Lower lobe of right lung (tissue), 2 donors: ENCODE measurements around the gene PPFIA4. TPM values are rescaled to one million over a fixed set of nuclear protein-coding genes. Genes with fewer than 3 reads are reported as not detected.

Experiments used
- ATAC-seq, 2 donors: fragments of 200-7000 bp; cut with Tn5 transposase; one replicate each; pipeline ENCODE4 v1.9.1; 2020 to 2022; ENCODE audit warnings: mild to moderate bottlenecking in 2 of 2, moderate library complexity in 2 of 2
- DNase-seq: peaks from one replicate; pipeline ENCODE4 v3.0.0-alpha.2; 2020
- H3K27ac ChIP-seq: fragments of 200-600 bp; one replicate; pipeline ENCODE4 v1.8.0; 2022
- H3K27me3 ChIP-seq: fragments of 200-600 bp; one replicate; pipeline ENCODE4 v1.8.0; 2022; ENCODE audit warnings: low read depth
- H3K36me3 ChIP-seq: fragments of 200-600 bp; one replicate; pipeline ENCODE4 v1.8.0; 2022; ENCODE audit warnings: mild to moderate bottlenecking
- H3K4me1 ChIP-seq: fragments of 200-600 bp; one replicate; pipeline ENCODE4 v1.8.0; 2022
- H3K4me3 ChIP-seq: fragments of 200-600 bp; one replicate; pipeline ENCODE4 v1.8.0; 2022; ENCODE audit warnings: mild to moderate bottlenecking
- H3K9me3 ChIP-seq: fragments of 200-600 bp; one replicate; pipeline ENCODE4 v1.8.0; 2022
- CTCF ChIP-seq: fragments of 200-600 bp; IDR thresholded peaks from one replicate; pipeline ENCODE4 v1.8.0; 2022; ENCODE audit warnings: antibody characterized with exemption, mild to moderate bottlenecking
- intact Hi-C: fragments of 100-400 bp; cut with DNase I; formaldehyde crosslinking; loops from one replicate; pipeline ENCODE4 v1.11.0; 2022
- total RNA-seq: library from RNA; stranded (reverse); fragmentation: NEBNext Ultra II Directional; extraction: Animal tissue kit (Norgen Biotek cat#: 25700); gene quantifications from one replicate; pipeline ENCODE4 v1.2.1, GENCODE V29; 2021
- donor health status: DM: no; HTN: yes; CAD: no; lungs with severe emphysema.

PPFIA4 gene
- total RNA-seq, 1 donor from 2014 or later: 1.3 TPM

DNA sequence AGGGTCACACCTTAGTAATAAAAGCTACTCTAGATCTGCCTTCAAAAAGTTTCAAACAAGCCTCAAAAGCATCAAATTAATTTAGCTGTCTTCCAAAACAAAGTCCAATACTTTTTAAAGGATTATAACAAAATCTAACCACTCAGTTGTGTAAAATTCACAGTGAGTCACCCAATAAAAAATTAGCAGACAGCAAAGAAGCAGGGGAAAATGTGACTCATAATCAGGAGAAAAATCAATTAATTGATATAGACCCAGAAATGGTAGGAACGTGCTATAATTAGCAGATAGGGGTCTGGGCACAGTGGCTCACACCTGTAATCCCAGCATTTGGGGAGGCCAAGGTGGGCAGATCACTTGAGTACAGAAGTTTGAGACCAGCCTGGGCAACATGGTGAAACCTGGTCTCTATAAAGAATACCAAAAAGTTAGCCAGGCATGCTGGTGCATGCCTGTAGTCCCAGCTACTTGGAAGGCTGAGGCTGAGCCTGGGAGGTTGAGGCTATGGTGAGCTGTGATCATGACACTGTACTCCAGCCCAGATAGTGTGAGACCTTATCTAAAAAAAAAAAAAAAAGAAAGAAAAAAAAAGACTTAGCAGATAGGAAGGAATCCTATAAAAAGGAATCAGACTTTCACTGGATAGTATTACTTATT, 67.6 kb downstream of the PPFIA4 start:
- Histone ChIP-seq H3K9me3 (peaks cover 15% of the 10 kb centered on the region), H3K4me3 (no peak overlapping the region), H3K36me3 (no peaks in the 10 kb centered on the region), H3K27ac (no peak overlapping the region), H3K4me1 (no peaks in the 10 kb centered on the region), H3K27me3 (no peaks in the 10 kb centered on the region)
- ATAC-seq (no peak), DNase-seq (no peak)
- TF ChIP-seq CTCF: no peak
- intact Hi-C loops: no loop called here

GRCh38 chr1:203095061-203095690, 68.9 kb downstream of the PPFIA4 start:
- intact Hi-C loops: no loop called here

GRCh38 chr1:203096566-203096965, 70.3 kb downstream of the PPFIA4 start:
- no peak overlapping the region for H3K4me3 ChIP-seq
- no peaks in the 10 kb centered on the region for H3K4me1 ChIP-seq
- H3K27ac ChIP-seq: no peak overlapping the region
- ATAC-seq: no peak
- no peaks in the 10 kb centered on the region for H3K36me3 ChIP-seq
- TF ChIP-seq CTCF: no peak
- H3K9me3 ChIP-seq: peaks cover 15% of the 10 kb centered on the region
- H3K27me3 ChIP-seq: no peaks in the 10 kb centered on the region
- no peak for DNase-seq
- intact Hi-C loops: no loop called here

More at GRCh38 chr1:203095061-203095690, 68.9 kb downstream of the PPFIA4 start:
- no peaks in the 10 kb centered on the region for H3K36me3 ChIP-seq
- no peak overlapping the region for H3K27ac ChIP-seq
- no peak for ATAC-seq
- H3K4me3 ChIP-seq: no peak overlapping the region
- H3K4me1 ChIP-seq: no peaks in the 10 kb centered on the region
- TF ChIP-seq CTCF: no peak
- no peak for DNase-seq
- peaks cover 15% of the 10 kb centered on the region for H3K9me3 ChIP-seq
- no peaks in the 10 kb centered on the region for H3K27me3 ChIP-seq

DNA sequence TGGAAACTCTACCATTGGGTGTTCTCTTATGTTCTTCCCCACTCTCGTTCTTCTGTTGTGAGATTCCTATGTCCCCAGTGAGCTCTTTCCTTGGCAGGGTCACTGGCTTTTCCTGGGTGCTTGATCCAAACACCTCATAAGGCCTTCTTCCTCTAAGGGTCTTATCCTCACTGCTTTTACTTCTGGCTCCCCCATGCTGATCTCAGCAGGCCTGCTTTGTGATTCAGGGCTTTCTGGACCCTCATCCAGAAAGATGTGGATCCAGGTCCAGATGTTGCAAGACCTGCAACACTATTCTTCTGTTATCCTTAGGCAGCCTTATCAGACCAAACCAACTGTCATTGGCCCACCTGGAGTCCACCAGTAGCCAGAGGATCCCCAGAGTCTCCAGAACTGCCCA, 70.7 kb downstream of the PPFIA4 start:
- intact Hi-C loops: no loop called here
- peaks cover 15% of the 10 kb centered on the region for H3K9me3 ChIP-seq
- no peak for TF ChIP-seq CTCF
- no peaks in the 10 kb centered on the region for H3K4me1 ChIP-seq
- H3K4me3 ChIP-seq: no peak overlapping the region
- no peak for ATAC-seq
- no peak overlapping the region for H3K27ac ChIP-seq
- H3K36me3 ChIP-seq: no peaks in the 10 kb centered on the region
- DNase-seq: no peak
- no peaks in the 10 kb centered on the region for H3K27me3 ChIP-seq

DNA sequence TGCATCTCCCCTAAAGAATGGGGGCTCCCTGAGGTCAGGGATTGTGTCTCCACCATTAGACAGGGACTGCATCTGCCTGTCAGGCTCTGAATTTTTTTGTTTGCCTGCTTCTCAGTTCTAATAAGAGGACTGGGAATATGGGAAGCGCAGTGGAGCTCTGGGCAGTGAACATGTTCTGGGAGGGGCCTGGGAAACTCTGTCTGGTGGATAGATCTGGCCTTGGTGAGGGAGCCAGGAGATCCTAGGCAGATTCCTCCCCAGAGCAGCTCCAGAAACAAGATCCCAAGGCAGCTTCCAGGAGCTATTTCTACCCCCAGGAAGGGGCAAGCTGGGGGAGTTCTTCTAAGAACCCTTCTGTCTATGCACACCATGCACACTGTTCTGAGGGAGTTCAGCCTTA, 72.2 kb downstream of the PPFIA4 start:
- ATAC-seq (no peak), DNase-seq (no peak)
- intact Hi-C loops: no loop called here
- H3K36me3 ChIP-seq: no peaks in the 10 kb centered on the region
- no peak overlapping the region for H3K27ac ChIP-seq
- no peak overlapping the region for H3K4me3 ChIP-seq
- H3K27me3 ChIP-seq: no peaks in the 10 kb centered on the region
- no peak for TF ChIP-seq CTCF
- H3K4me1 ChIP-seq: no peaks in the 10 kb centered on the region
- peaks cover 15% of the 10 kb centered on the region for H3K9me3 ChIP-seq
